GM18526 (cell line): ENCODE data around the gene CABP1.
A peak's percentile ranks its signal among the peaks of the same experiment; 100 is the strongest.

ENCODE experiments used
- POLR2A ChIP-seq: IDR thresholded peaks from 3 replicates; pipeline ENCODE4 v1.6.1; 2011; ENCODE audit not compliant: insufficient read length; ENCODE audit errors: extremely low read depth

CABP1 gene

GRCh38 chr12:120699553-120699952, 59.1 kb downstream of the CABP1 start:
- TF ChIP-seq POLR2A: no peak

- no peak for TF ChIP-seq POLR2A
These were observed 60.5 kb downstream of the CABP1 start for GRCh38 chr12:120700886-120701285.

- TF ChIP-seq POLR2A: no peak
These were observed 62.2 kb downstream of the CABP1 start for GRCh38 chr12:120702637-120703036.

- TF ChIP-seq POLR2A: no peak
These were observed 63.0 kb downstream of the CABP1 start for GRCh38 chr12:120703311-120703942.

GRCh38 chr12:120705618-120706017, 65.2 kb downstream of the CABP1 start:
- no peak for TF ChIP-seq POLR2A

GRCh38 chr12:120706029-120706428, 65.6 kb downstream of the CABP1 start:
- TF ChIP-seq POLR2A: no peak

- no peak for TF ChIP-seq POLR2A
These were observed 68.2 kb downstream of the CABP1 start for GRCh38 chr12:120708651-120709050.

GRCh38 chr12:120710031-120710804, 69.8 kb downstream of the CABP1 start, which contains the start of gene UNC119B:
TSS of gene UNC119B (plus strand) at chr12:120710458. CDS start at chr12:120710475, 17 bp downstream.
- TF ChIP-seq POLR2A: peak; percentile 48

GRCh38 chr12:120710805-120711296, 70.4 kb downstream of the CABP1 start:
- TF ChIP-seq POLR2A: no peak

GRCh38 chr12:120711411-120711810, 71.0 kb downstream of the CABP1 start:
- no peak for TF ChIP-seq POLR2A

- TF ChIP-seq POLR2A: no peak
These were observed 72.2 kb downstream of the CABP1 start for GRCh38 chr12:120712610-120713009.

- TF ChIP-seq POLR2A: no peak
These were observed 73.5 kb downstream of the CABP1 start for GRCh38 chr12:120713861-120714482.
